Hair follicular keratinocyte (primary cell): ENCODE measurements around the gene KRT26. TPM values are rescaled to one million over a fixed set of nuclear protein-coding genes. Genes with fewer than 3 reads are reported as not detected.

Experiments
- total RNA-seq: library from RNA; depleted of rRNA; stranded (reverse); fragments of >200 nt; gene quantifications from 2 replicates; pipeline ENCODE4 v1.2.3, GENCODE V29; 2015

KRT26 gene, protein sequence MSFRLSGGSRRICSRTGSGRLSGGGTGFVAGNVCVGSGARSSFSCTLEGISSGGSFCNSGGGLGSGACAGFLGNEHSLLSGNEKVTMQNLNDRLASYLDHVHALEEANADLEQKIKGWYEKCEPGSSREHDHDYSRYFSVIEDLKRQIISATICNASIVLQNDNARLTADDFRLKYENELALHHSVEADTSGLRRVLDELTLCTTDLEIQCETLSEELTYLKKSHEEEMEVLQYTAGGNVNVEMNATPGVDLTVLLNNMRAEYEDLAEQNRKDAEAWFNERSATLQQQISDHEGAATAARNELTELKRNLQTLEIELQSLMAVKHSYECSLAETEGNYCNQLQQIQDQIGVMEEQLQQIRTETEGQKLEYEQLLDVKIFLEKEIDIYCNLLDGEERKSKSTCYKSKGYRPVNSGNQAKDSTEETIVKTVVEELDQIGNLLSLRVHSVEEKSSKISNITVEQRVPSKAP
- not detected in 2 replicates for total RNA-seq

GRCh38 chr17:40772101-40772500 lies at the start of gene KRT26:
Gene KRT26 (minus strand): TSS chr17:40772201. CDS start chr17:40772113, 88 bp downstream.

DNA sequence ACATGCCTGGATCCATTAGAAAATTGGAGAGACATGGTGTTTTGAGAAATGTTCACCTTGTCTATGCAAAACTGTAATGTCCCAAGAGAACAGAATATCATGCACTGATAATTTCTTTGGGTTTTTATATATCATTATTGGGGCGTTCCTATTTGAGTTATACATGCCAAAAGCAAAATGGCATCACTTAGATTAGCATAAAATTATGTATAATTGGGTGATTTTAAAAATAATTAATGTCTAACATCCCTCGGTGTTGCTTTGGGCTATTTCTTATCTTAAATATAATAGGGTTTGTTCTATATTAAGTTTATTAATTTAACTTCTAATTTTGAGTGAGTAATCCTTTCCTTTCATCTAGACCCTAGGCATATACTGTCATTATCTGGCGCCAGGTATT lies 27.9 kb upstream of the KRT26 start, which contains the start of gene KRT28:
Gene KRT28, minus strand, starts transcription at position 101 of the 400 bp plus-strand sequence. Its CDS starts 66 bp downstream, at position 35.

GRCh38 chr17:40782450-40782849 lies 10.4 kb upstream of the KRT26 start, which contains the start of gene KRT27:
Gene KRT27 (minus strand): TSS chr17:40782550. CDS start chr17:40782493, 57 bp downstream.

DNA sequence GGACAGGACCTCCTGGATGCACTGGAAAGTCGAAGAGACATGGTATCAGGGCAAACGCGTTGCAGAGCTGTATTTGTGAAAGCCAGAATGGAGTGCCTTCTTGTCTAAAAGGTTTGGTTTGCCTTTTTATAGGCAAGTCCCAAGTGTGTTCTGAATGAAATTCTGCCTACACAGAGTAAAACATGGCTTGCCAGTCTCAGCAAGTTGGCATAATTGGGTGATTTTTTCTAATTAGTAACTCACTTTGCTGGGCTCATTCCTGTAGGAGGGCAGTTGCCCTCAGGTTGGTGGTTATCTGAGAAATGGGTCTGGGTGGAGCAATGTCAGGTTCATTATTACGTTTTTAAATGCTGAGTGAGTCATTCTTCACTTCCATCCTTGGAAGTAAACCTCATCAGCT lies 16.8 kb downstream of the KRT26 start, which contains the start of gene KRT25:
Gene KRT25, minus strand, starts transcription at position 101 of the 400 bp plus-strand sequence. Its CDS starts 60 bp downstream, at position 41.

Other genes starting within 250 kb of the KRT26 start
- gene CCR7, start 206.7 kb downstream of the KRT26 start, total RNA-seq: not detected in 2 replicates
- 58.8 and 64.9 TPM in 2 replicates for gene SMARCE1, start 124.4 kb downstream of the KRT26 start, total RNA-seq
- 0.11 and 0.47 TPM in 2 replicates for gene KRT222, start 107.0 kb downstream of the KRT26 start, total RNA-seq
- not detected in 2 replicates for gene KRT24, start 68.4 kb downstream of the KRT26 start, total RNA-seq
- gene KRT25, start 16.9 kb downstream of the KRT26 start, total RNA-seq: not detected in 2 replicates
- not detected in 2 replicates for gene KRT27, start 10.3 kb upstream of the KRT26 start, total RNA-seq
- not detected in 2 replicates for gene KRT28, start 27.8 kb upstream of the KRT26 start, total RNA-seq
- 6.3 and 28.4 TPM in 2 replicates for gene KRT10, start 50.4 kb upstream of the KRT26 start, total RNA-seq
- not detected in 2 replicates for gene KRT12, start 95.0 kb upstream of the KRT26 start, total RNA-seq
- not detected in 2 replicates for gene KRT20, start 113.0 kb upstream of the KRT26 start, total RNA-seq
- gene KRT23, start 165.4 kb upstream of the KRT26 start, total RNA-seq: 1.2 and 2.6 TPM in 2 replicates
- gene KRT39, start 194.7 kb upstream of the KRT26 start, total RNA-seq: not detected in 2 replicates
- gene KRT40, start 212.1 kb upstream of the KRT26 start, total RNA-seq: not detected in 2 replicates
- gene KRTAP3-3, start 222.0 kb upstream of the KRT26 start, total RNA-seq: not detected in 2 replicates
- gene KRTAP3-2, start 227.7 kb upstream of the KRT26 start, total RNA-seq: not detected in 2 replicates
- gene KRTAP3-1, start 236.9 kb upstream of the KRT26 start, total RNA-seq: not detected in 2 replicates